Panc1 (cell line): Measurements from ENCODE around the gene RSU1. TPM values are rescaled to one million over a fixed set of nuclear protein-coding genes. Genes with fewer than 3 reads are reported as not detected.

ENCODE experiments used
- ATAC-seq: fragments of 200-7000 bp; cut with Tn5 transposase; 2 replicates; pipeline ENCODE4 v1.9.1; 2020; ENCODE audit warnings: mild to moderate bottlenecking, moderate library complexity
- BruUV-seq: library from RNA; stranded (reverse); fragments of 400-500 nt; replicated peaks from 2 replicates; lab custom pipeline; 2021; lab: Mats Ljungman, UMichigan
- CTCF ChIA-PET: fragments of 300-600 bp; sonication (Branson Sonifier 250); formaldehyde crosslinking; loops from one replicate; lab custom pipeline; 2022; ENCODE audit warnings: antibody characterized with exemption; lab: Charles Lee
- POLR2A ChIA-PET: fragments of 300-600 bp; sonication (Branson Sonifier 250); formaldehyde crosslinking; loops from one replicate; lab custom pipeline; 2022; ENCODE audit warnings: antibody characterized with exemption; lab: Charles Lee
- DNase-seq: peaks from one replicate; pipeline ENCODE4 v3.0.0-alpha.2; 2010; ENCODE audit warnings: low read depth, low spot score
- H3K27ac ChIP-seq: 2 replicates; pipeline ENCODE4 v1.5.1; 2011; ENCODE audit warnings: mild to moderate bottlenecking, low read length, inconsistent platforms
- H3K27me3 ChIP-seq: fragments of 200-500 bp; sonication (Bioruptor generic); 2 replicates; pipeline ENCODE4 v1.6.0; 2014; ENCODE audit warnings: low read length, inconsistent platforms; ENCODE audit not compliant: control insufficient read depth, insufficient read depth
- H3K36me3 ChIP-seq: fragments of 200-500 bp; sonication (Bioruptor generic); 2 replicates; pipeline ENCODE4 v1.5.1; 2014; ENCODE audit warnings: inconsistent platforms, mild to moderate bottlenecking, low read length, moderate library complexity; ENCODE audit not compliant: control insufficient read depth, insufficient read depth
- H3K4me1 ChIP-seq: 2 replicates; pipeline ENCODE4 v1.5.1; 2011; ENCODE audit warnings: inconsistent platforms, mild to moderate bottlenecking, low read length, moderate library complexity; ENCODE audit not compliant: control insufficient read depth, insufficient read depth
- H3K4me3 ChIP-seq, 2 experiments: 2 replicates each; pipeline ENCODE4 v1.5.1; 2011 to 2012; ENCODE audit warnings: low read depth in 2 of 2, low read length in 2 of 2, mild to moderate bottlenecking in 2 of 2, inconsistent platforms in 1 of 2, moderate library complexity in 1 of 2
- H3K9me3 ChIP-seq: fragments of 200-500 bp; sonication (Bioruptor generic); 2 replicates; pipeline ENCODE4 v1.5.1; 2014; ENCODE audit warnings: low read depth, mild to moderate bottlenecking, inconsistent platforms, low read length, moderate library complexity; ENCODE audit not compliant: control insufficient read depth, insufficient read depth
- POLR2AphosphoS5 ChIP-seq: IDR thresholded peaks from 2 replicates; pipeline ENCODE4 v1.6.1; 2012; ENCODE audit warnings: mild to moderate bottlenecking, low read depth, low read length, moderate library complexity
- REST ChIP-seq, 2 experiments: IDR thresholded peaks; 2 replicates each; pipeline ENCODE4 v1.6.1; 2011 to 2012; ENCODE audit warnings: low read depth in 2 of 2, control low read depth in 1 of 2, low read length in 1 of 2, mild to moderate bottlenecking in 1 of 2, moderate library complexity in 1 of 2; ENCODE audit not compliant: insufficient read depth in 1 of 2
- SIN3A ChIP-seq: IDR thresholded peaks from 2 replicates; pipeline ENCODE4 v1.6.1; 2012; ENCODE audit warnings: low read depth, mild to moderate bottlenecking, low read length, moderate library complexity, borderline replicate concordance; ENCODE audit not compliant: insufficient read depth
- TCF7L2 ChIP-seq: IDR thresholded peaks from 2 replicates; pipeline ENCODE4 v1.6.1; 2011; ENCODE audit warnings: mild to moderate bottlenecking, low read depth, low read length, inconsistent platforms
- in situ Hi-C: cut with HindIII; loops from 2 replicates; pipeline ENCODE4 v1.10.0; 2016; ENCODE audit warnings: low sequenced_read_pairs, low pct_unique_long_range_greater_than_20kb
- intact Hi-C: fragments of 100-400 bp; cut with micrococcal nuclease; formaldehyde crosslinking; loops from one replicate; pipeline ENCODE4 v1.10.0; 2022; ENCODE audit not compliant: unreplicated experiment
- total RNA-seq: library from RNA; stranded (reverse); gene quantifications from one replicate; pipeline ENCODE4 v1.2.1, GENCODE V29; 2021; ENCODE audit not compliant: unreplicated experiment
- TF ChIP-seq, protein P1 (sequence below): fragments of 450-650 bp; IDR thresholded peaks from 2 replicates; pipeline ENCODE4 v1.5.1; 2017; ENCODE audit warnings: mild to moderate bottlenecking

RSU1 gene
- total RNA-seq, 1 experiment from 2014 or later, result 55.6 TPM

- H3K4me3 ChIP-seq, result no peak overlapping the region
- intact Hi-C loops, result no loop called here
- H3K9me3 ChIP-seq, result no peaks in the 10 kb centered on the region
- in situ Hi-C loops, result no loop called here
- ATAC-seq (no peak), DNase-seq (no peak)
- no peaks in the 10 kb centered on the region for H3K36me3 ChIP-seq
- no peak for TF ChIP-seq SIN3A
- H3K4me1 ChIP-seq, result no peaks in the 10 kb centered on the region
- H3K27ac ChIP-seq, result no peak overlapping the region
- no TSS peak for BruUV-seq
- POLR2A ChIA-PET, result no interaction called here
- CTCF ChIA-PET, result no interaction called here
- no peaks in the 10 kb centered on the region for H3K27me3 ChIP-seq
Measured at GRCh38 chr10:16727666-16728065, 89.6 kb downstream of the RSU1 start.

- BruUV-seq, result no TSS peak
- H3K9me3 ChIP-seq, result no peaks in the 10 kb centered on the region
- H3K27me3 ChIP-seq, result no peaks in the 10 kb centered on the region
- DNase-seq, result no peak
- intact Hi-C loops, result no loop called here
- ChIA-PET CTCF (no interaction called here), POLR2A (no interaction called here)
- no peak overlapping the region for H3K4me3 ChIP-seq
- ATAC-seq, result no peak
- no peak overlapping the region for H3K27ac ChIP-seq
- no peak for TF ChIP-seq SIN3A
- TF ChIP-seq REST (IDR thresholded peaks at IDR 0.05; ENCODE audit: insufficient read depth in 1 of 2, low read depth in 2 of 2, low read length in 1 of 2), result no peak
- H3K36me3 ChIP-seq, result no peaks in the 10 kb centered on the region
- in situ Hi-C loops, result no loop called here
- no peaks in the 10 kb centered on the region for H3K4me1 ChIP-seq
Measured at GRCh38 chr10:16724509-16724908, 92.7 kb downstream of the RSU1 start.

GRCh38 chr10:16720812-16721211 lies 96.4 kb downstream of the RSU1 start:
- intact Hi-C loops, result no loop called here
- in situ Hi-C loops, result no loop called here
- Histone ChIP-seq H3K4me3 (no peak overlapping the region), H3K27ac (no peak overlapping the region), H3K9me3 (no peaks in the 10 kb centered on the region), H3K27me3 (no peaks in the 10 kb centered on the region), H3K36me3 (no peaks in the 10 kb centered on the region), H3K4me1 (no peaks in the 10 kb centered on the region)
- POLR2A ChIA-PET, result no interaction called here
- BruUV-seq, result no TSS peak
- ATAC-seq (no peak), DNase-seq (no peak)
- CTCF ChIA-PET, result no interaction called here
- TF ChIP-seq POLR2AphosphoS5, result no peak
- TF ChIP-seq TCF7L2, result no peak
- TF ChIP-seq REST (IDR thresholded peaks at IDR 0.05; ENCODE audit: insufficient read depth in 1 of 2, low read depth in 2 of 2, low read length in 1 of 2), result no peak
- TF ChIP-seq, protein P1, sequence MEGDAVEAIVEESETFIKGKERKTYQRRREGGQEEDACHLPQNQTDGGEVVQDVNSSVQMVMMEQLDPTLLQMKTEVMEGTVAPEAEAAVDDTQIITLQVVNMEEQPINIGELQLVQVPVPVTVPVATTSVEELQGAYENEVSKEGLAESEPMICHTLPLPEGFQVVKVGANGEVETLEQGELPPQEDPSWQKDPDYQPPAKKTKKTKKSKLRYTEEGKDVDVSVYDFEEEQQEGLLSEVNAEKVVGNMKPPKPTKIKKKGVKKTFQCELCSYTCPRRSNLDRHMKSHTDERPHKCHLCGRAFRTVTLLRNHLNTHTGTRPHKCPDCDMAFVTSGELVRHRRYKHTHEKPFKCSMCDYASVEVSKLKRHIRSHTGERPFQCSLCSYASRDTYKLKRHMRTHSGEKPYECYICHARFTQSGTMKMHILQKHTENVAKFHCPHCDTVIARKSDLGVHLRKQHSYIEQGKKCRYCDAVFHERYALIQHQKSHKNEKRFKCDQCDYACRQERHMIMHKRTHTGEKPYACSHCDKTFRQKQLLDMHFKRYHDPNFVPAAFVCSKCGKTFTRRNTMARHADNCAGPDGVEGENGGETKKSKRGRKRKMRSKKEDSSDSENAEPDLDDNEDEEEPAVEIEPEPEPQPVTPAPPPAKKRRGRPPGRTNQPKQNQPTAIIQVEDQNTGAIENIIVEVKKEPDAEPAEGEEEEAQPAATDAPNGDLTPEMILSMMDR, result no peak
- no peak for TF ChIP-seq SIN3A
